Epithelial cell of prostate (primary cell): ENCODE data around the gene EMILIN2.
"Not testable (repeated sequence)": the region's sequence is repeated elsewhere in the genome, so short reads cannot be mapped to it uniquely, and the experiment has no call there.

ENCODE experiments used
- DNase-seq: peaks from one replicate; pipeline ENCODE4 v3.0.0-alpha.2; 2011; ENCODE audit warnings: low read depth, low spot score
- H3K27ac ChIP-seq: fragments of 450-650 bp; 2 replicates; pipeline ENCODE4 v1.5.1; 2017; ENCODE audit warnings: mild to moderate bottlenecking

Gene EMILIN2

GRCh38 chr18:2846636-2847316, at the start of gene EMILIN2:
TSS of gene EMILIN2 (plus strand) at chr18:2847006. CDS start at chr18:2847189, 183 bp downstream.
- DNase-seq, result no peak
- no peak within 1 kb of the TSS for H3K27ac ChIP-seq

GRCh38 chr18:2797951-2798350, 48.9 kb upstream of the EMILIN2 start:
- H3K27ac ChIP-seq, result no peak overlapping the region
- no peak for DNase-seq

- no peak overlapping the region for H3K27ac ChIP-seq
- no peak for DNase-seq
Measured at GRCh38 chr18:2799369-2799768, 47.4 kb upstream of the EMILIN2 start.

GRCh38 chr18:2805970-2806943, 40.5 kb upstream of the EMILIN2 start:
- no peak for DNase-seq
- H3K27ac ChIP-seq, result no peak overlapping the region

GRCh38 chr18:2808640-2809039, 38.2 kb upstream of the EMILIN2 start:
- not testable (repeated sequence) for DNase-seq, H3K27ac ChIP-seq

- not testable (repeated sequence) for H3K27ac ChIP-seq, DNase-seq
Measured at GRCh38 chr18:2809666-2810183, 37.1 kb upstream of the EMILIN2 start.

- no peak for DNase-seq
- H3K27ac ChIP-seq, result no peak overlapping the region
Measured at GRCh38 chr18:2811416-2811815, 35.4 kb upstream of the EMILIN2 start.

GRCh38 chr18:2814928-2815327, 31.9 kb upstream of the EMILIN2 start:
- H3K27ac ChIP-seq, result no peak overlapping the region
- DNase-seq, result no peak

- no peak overlapping the region for H3K27ac ChIP-seq
Measured at GRCh38 chr18:2818281-2818680, 28.5 kb upstream of the EMILIN2 start.

GRCh38 chr18:2821695-2822094, 25.1 kb upstream of the EMILIN2 start:
- no peak overlapping the region for H3K27ac ChIP-seq
- DNase-seq, result no peak

More at GRCh38 chr18:2818281-2818680, 28.5 kb upstream of the EMILIN2 start:
- DNase-seq, result no peak

GRCh38 chr18:2822213-2822921, 24.4 kb upstream of the EMILIN2 start:
- DNase-seq, result no peak
- H3K27ac ChIP-seq, result no peak overlapping the region

GRCh38 chr18:2823202-2823601, 23.6 kb upstream of the EMILIN2 start:
- no peak for DNase-seq
- no peak overlapping the region for H3K27ac ChIP-seq

- no peak for DNase-seq
- no peak overlapping the region for H3K27ac ChIP-seq
Measured at GRCh38 chr18:2823966-2824365, 22.8 kb upstream of the EMILIN2 start.

- H3K27ac ChIP-seq, result no peak overlapping the region
- no peak for DNase-seq
Measured at GRCh38 chr18:2824865-2825264, 21.9 kb upstream of the EMILIN2 start.

- DNase-seq, result no peak
- H3K27ac ChIP-seq, result no peak overlapping the region
Measured at GRCh38 chr18:2825613-2826175, 21.1 kb upstream of the EMILIN2 start.

GRCh38 chr18:2826581-2826980, 20.2 kb upstream of the EMILIN2 start:
- DNase-seq, result no peak
- no peak overlapping the region for H3K27ac ChIP-seq

- H3K27ac ChIP-seq, result no peak overlapping the region
- no peak for DNase-seq
Measured at GRCh38 chr18:2827061-2827460, 19.7 kb upstream of the EMILIN2 start.

GRCh38 chr18:2836118-2836517, 10.7 kb upstream of the EMILIN2 start:
- not testable (repeated sequence) for DNase-seq, H3K27ac ChIP-seq

GRCh38 chr18:2837290-2837689, 9.5 kb upstream of the EMILIN2 start:
- DNase-seq, H3K27ac ChIP-seq: not testable (repeated sequence)

- no peak for DNase-seq
- H3K27ac ChIP-seq, result no peak overlapping the region
Measured at GRCh38 chr18:2839202-2839601, 7.6 kb upstream of the EMILIN2 start.
